CD4-positive, alpha-beta T cell treated with Interleukin-10 for 1 hour (primary cell): ENCODE data around the gene CMTR2.

ENCODE experiments used
- DNase-seq: peaks from one replicate; pipeline ENCODE4 v3.0.0-alpha.2; 2020

The CMTR2 gene

DNA sequence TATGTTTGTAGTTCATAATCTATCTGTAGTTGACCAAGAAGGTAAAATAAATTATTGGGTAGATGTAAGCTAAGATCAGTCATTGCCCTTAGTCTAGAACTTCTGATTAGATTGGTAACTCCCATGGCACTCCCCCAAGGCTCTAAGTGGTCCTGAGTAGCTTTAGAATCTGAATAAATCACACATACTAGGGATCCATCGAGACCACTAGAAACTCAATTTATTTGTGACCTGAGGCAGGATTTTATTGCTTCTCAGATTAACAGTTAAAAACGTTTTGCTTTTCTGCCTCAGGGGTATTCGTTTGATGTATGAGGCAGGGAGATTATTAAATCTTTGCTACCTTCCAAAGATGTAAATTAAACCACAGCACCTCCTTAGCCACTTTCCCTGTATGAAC is 24.9 kb downstream of the CMTR2 start:
- no peak for DNase-seq

DNA sequence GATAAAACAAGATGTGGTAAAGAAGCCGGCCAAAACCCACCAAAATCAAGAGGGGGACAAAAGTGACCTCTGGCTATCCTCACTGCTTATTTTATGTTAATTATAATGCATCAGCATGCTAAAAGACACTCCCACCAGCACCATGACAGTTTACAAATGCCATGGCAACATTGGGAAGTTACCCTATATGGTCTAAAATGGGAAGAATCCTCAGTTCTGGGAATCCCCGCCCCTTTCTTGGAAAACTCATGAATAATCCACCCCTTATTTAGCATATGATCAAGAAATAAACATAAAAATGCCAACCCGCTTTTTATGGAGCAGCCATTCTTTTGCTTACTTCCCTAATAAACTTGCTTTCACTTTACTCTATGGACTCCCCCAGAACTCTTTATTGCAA is 25.6 kb downstream of the CMTR2 start:
- no peak for DNase-seq

DNA sequence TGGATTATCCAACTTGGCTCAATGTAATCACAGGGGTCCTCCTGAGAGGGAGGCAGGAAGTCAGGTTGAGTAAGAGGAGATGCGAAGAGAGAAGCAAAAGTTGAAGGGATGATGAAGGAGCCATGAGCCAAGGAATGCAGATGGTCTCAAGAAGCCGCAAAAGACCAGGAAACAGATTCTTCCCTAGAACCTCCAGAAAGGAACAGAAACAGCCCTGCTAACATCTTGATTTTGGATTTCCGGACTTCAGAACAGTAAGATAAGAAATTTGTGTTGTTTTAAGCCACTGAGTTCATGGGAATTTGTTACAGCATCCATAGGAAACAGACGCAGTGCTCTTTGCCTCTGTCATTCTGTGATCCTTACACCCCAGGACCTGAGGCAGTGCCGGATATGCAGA is 26.8 kb downstream of the CMTR2 start:
- DNase-seq, result no peak

DNA sequence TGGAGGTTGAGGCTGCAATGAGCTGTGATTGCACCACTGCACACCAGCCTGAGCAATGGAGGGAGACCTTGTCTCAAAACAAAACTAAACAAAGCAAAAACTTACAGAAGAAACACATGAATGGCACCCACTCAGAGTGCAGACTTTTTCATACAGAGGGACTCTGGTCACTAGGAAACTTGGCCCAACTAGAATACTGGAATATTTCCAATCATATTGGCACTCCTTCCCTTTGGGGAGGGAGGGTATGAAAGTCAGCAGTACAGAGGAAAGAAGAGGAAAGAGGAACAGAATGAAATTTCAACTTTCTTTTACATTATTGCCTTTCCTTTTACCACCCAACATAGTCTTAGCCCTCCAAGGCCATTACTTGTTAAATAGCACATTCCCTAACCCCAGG is 28.2 kb downstream of the CMTR2 start:
- DNase-seq, result no peak

DNA sequence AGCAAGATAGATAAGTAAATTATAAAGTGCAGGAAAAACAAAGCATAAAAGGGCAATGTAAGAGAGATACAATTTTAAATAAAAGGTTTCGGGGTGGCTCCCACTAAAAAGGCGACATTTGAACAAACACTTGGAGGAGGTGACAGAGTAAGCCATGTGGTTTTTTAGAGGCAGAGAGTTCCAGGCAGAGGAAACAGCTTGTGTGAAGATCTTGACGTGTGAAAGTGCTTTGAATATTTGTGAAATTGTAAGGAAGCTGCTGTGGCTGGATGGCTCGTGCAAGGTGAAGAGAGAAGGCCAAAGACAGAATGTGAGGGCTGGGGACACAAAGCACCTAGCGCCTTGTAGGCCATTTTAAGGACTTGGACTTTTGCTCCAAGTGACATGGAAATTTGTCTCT is 30.1 kb downstream of the CMTR2 start:
- DNase-seq, result no peak

GRCh38 chr16:71258372-71258771 is 30.8 kb downstream of the CMTR2 start:
- DNase-seq, result no peak

GRCh38 chr16:71257768-71258167 is 31.4 kb downstream of the CMTR2 start:
- no peak for DNase-seq

- DNase-seq, result no peak
These were observed 33.5 kb downstream of the CMTR2 start for GRCh38 chr16:71255721-71256120.

GRCh38 chr16:71254832-71255525 is 34.2 kb downstream of the CMTR2 start:
- no peak for DNase-seq

GRCh38 chr16:71250461-71251235 is 38.6 kb downstream of the CMTR2 start:
- no peak for DNase-seq

DNA sequence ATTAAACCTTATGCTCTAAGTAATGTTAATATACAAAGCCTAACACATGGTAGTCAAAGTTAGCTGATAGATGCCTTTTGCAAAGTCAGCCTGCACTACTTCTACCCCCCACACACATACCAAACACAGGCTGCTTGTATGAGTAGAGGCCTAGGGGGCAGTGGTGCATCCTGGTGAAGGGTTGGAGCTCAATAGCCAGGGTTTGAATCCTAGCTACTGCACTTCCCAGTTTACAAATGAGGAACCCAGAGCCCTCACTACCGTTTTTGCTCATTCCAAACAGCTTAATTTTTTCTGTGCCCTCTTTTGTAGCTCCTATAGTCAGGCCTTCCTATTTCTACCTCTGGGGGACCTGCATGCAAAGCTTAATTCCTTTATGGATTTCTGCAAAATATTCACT is 39.8 kb downstream of the CMTR2 start:
- DNase-seq, result no peak

GRCh38 chr16:71247478-71247877 is 41.7 kb downstream of the CMTR2 start:
- no peak for DNase-seq

DNA sequence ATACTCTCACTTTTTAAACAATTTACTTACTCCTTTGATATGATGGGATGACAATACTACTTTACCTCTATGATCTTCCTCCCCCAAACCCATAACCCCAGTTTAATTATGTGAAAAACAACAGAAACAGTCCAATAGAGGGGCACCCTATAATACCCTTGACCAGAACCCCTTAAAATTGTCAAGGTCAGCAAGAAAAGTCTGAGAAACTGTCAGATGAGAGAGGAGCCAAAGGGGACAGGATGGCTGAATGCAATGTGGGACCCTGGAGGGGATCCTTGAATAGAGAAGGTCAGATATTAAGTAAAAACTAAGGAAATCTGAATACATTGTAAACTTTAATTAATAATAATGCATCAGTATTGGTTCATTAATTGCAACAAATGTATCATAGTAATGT is 42.9 kb downstream of the CMTR2 start:
- no peak for DNase-seq

DNA sequence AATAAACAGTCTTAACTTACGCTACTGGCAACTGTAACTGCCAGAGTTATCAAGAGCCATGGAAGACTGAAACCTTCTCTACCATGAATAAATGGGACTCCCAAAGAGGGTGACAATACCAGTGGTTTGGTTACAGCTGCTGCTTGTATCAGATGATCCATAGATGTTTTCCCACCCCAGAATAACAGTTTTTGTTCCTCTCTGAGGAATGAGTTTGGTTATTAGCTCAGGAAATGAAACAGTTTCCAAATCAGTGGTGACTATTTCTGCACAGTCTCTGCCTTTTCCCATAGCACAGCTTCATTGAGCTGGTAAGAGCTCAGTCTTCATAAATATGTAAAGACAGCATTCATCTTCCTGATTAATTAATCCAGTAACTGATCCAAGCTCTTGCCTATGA is 44.7 kb downstream of the CMTR2 start:
- no peak for DNase-seq

GRCh38 chr16:71242601-71243000 is 46.6 kb downstream of the CMTR2 start:
- DNase-seq, result no peak

DNA sequence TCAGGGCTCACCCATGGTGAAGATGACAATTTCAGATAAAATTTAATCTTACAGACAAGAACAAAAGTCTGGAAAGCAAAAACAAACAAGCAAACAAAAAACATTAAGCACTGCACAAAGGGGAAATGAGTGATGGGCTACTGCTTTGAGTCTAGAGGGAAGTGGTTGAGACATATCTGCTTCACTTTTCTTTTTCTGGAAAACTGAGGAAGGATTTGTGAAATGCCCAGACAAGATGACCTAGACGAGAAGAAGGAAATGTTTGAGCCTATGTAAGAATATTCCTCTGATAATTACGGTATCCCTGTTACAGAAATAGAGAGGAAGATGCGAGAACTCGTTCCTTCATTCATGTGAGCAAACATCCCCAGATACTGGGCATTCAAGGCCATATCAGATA is 47.2 kb downstream of the CMTR2 start:
- no peak for DNase-seq
